Loucy (cell line): Measurements from ENCODE around the gene SLC35F6.

Experiments used
- EZH2phosphoT487 ChIP-seq: fragments of 200-600 bp; IDR thresholded peaks from 2 replicates; pipeline ENCODE4 v1.6.1; 2018; ENCODE audit warnings: antibody characterized with exemption, mild to moderate bottlenecking, moderate library complexity, borderline replicate concordance
- TF ChIP-seq, protein P1 (sequence below): fragments of 200-600 bp; sonication (generic); conservative IDR thresholded peaks from 2 replicates; pipeline ENCODE4 v1.5.1; 2014; ENCODE audit warnings: mild to moderate bottlenecking, antibody characterized with exemption, low read length

GRCh38 chr2:26763019-26763418 is 1.1 kb upstream of the SLC35F6 start:
- TF ChIP-seq, protein P1, sequence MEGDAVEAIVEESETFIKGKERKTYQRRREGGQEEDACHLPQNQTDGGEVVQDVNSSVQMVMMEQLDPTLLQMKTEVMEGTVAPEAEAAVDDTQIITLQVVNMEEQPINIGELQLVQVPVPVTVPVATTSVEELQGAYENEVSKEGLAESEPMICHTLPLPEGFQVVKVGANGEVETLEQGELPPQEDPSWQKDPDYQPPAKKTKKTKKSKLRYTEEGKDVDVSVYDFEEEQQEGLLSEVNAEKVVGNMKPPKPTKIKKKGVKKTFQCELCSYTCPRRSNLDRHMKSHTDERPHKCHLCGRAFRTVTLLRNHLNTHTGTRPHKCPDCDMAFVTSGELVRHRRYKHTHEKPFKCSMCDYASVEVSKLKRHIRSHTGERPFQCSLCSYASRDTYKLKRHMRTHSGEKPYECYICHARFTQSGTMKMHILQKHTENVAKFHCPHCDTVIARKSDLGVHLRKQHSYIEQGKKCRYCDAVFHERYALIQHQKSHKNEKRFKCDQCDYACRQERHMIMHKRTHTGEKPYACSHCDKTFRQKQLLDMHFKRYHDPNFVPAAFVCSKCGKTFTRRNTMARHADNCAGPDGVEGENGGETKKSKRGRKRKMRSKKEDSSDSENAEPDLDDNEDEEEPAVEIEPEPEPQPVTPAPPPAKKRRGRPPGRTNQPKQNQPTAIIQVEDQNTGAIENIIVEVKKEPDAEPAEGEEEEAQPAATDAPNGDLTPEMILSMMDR, result no peak
- TF ChIP-seq EZH2phosphoT487, result no peak
